ENCODE results near the gene DR1. TPM values are rescaled to one million over a fixed set of nuclear protein-coding genes. Genes with fewer than 3 reads are reported as not detected.

The DR1 gene
- total RNA-seq, 1 experiment from 2014 or later, result 87.3 TPM

- Mint-ChIP-seq H3K4me3 (no peak overlapping the region), H3K27me3 (ENCODE audit: low read depth) (no peaks in the 10 kb centered on the region), H3K4me1 (no peaks in the 10 kb centered on the region), H3K27ac (no peak overlapping the region), H3K36me3 (ENCODE audit: insufficient read depth in 1 of 3, low read depth in 3 of 3) (peaks cover 1 to 24% (median 12%) of the 10 kb centered on the region in 3 experiments), H3K9me3 (peaks cover 9 to 13% of the 10 kb centered on the region in 2 experiments)
- no peak for DNase-seq
- TF ChIP-seq CTCF (conservative IDR thresholded peaks at IDR 0.05), result no peak
- no peaks in the 10 kb centered on the region for H3K79me1 ChIP-seq (ENCODE audit: insufficient read depth, low read depth, low read length, poor library complexity, severe bottlenecking)
- no peak overlapping the region for H2AFZ ChIP-seq (ENCODE audit: low read length)
- no peak overlapping the region for H2BK120ac ChIP-seq (ENCODE audit: low read depth, low read length, poor library complexity, severe bottlenecking)
- H3K4ac ChIP-seq (ENCODE audit: low read depth, low read length), result no peak overlapping the region
- H3K27me3 ChIP-seq (ENCODE audit: insufficient read depth, low read length), result no peaks in the 10 kb centered on the region
- no peak overlapping the region for H2BK15ac ChIP-seq (ENCODE audit: low read depth, low read length)
- no peaks in the 10 kb centered on the region; the same call in 1 of the 2 replicates for H3K79me2 ChIP-seq (ENCODE audit: insufficient read depth, low read length)
- no peak overlapping the region for H2BK5ac ChIP-seq (ENCODE audit: insufficient read length, low read length)
- no peak overlapping the region for H3K18ac ChIP-seq (ENCODE audit: insufficient read length, low read depth, low read length)
- no peak overlapping the region for H3K56ac ChIP-seq (ENCODE audit: insufficient read length, low read depth, low read length)
- H4K20me1 ChIP-seq (ENCODE audit: control insufficient read depth, insufficient read depth, insufficient read length), result no peaks in the 10 kb centered on the region
- H3K4me2 ChIP-seq (ENCODE audit: insufficient read depth, insufficient read length, low read length), result no peak overlapping the region
- no peaks in the 10 kb centered on the region for H3K9me3 ChIP-seq (ENCODE audit: control insufficient read depth, low read depth, low read length)
- no CpG with 5 or more reads among the region's 2 CpGs for WGBS (ENCODE audit: extremely low coverage, insufficient read length, low lambda C conversion rate)
- no peak overlapping the region for H3K14ac ChIP-seq (ENCODE audit: insufficient read depth, low read length)
- no peak overlapping the region for H4K8ac ChIP-seq (replicated peaks; ENCODE audit: insufficient read length, low read depth, low read length)
- H2BK20ac ChIP-seq (ENCODE audit: low read depth, low read length, poor library complexity, severe bottlenecking), result no peak overlapping the region
- H3K27ac ChIP-seq (ENCODE audit: insufficient read length, low read depth, low read length), result no peak overlapping the region
- no peak overlapping the region for H4K5ac ChIP-seq (ENCODE audit: insufficient read length, low read depth, low read length)
- no peak overlapping the region for H3K9ac ChIP-seq (ENCODE audit: extremely low read depth, insufficient read length, low read length)
- H3K23ac ChIP-seq (ENCODE audit: insufficient read length, low read depth, low read length), result no peak overlapping the region
- no peak overlapping the region for H4K91ac ChIP-seq (ENCODE audit: insufficient read length, low read depth, low read length)
- H3K23me2 ChIP-seq (ENCODE audit: insufficient read length, low read depth, low read length, poor library complexity, severe bottlenecking), result no peaks in the 10 kb centered on the region
- H2BK12ac ChIP-seq (ENCODE audit: insufficient read length, low read depth, low read length), result no peak overlapping the region
- no peak overlapping the region for H3T11ph ChIP-seq (ENCODE audit: low read length)
- no peak overlapping the region for H2AK5ac ChIP-seq (ENCODE audit: insufficient read length, low read length)
- H3K4me1 ChIP-seq (ENCODE audit: insufficient read depth, low read length), result no peaks in the 10 kb centered on the region
Observed at GRCh38 chr1:93317207-93317606, 28.5 kb upstream of the DR1 start.

Data from H9 (cell line).